HepG2 (cell line): ENCODE measurements around the gene UPF3A. TPM values are rescaled to one million over a fixed set of nuclear protein-coding genes. Genes with fewer than 3 reads are reported as not detected.

Experiments used
- ATAC-seq: fragments of 200-7000 bp; cut with Tn5 transposase; 3 replicates; pipeline ENCODE4 v1.9.1; 2020; ENCODE audit warnings: mild to moderate bottlenecking, moderate library complexity
- BruUV-seq: library from RNA; stranded (reverse); fragments of 400-500 nt; replicated peaks from 2 replicates; lab custom pipeline; 2021; lab: Mats Ljungman, UMichigan
- CTCF ChIA-PET: fragments of 300-600 bp; formaldehyde crosslinking; extraction: SDS; loops from one replicate; lab custom pipeline; 2021; ENCODE audit warnings: low total read pairs, inconsistent platforms, low intra/inter-chr PET ratio; lab: Yijun Ruan, JAX
- POLR2A ChIA-PET: fragments of 350-600 bp; sonication (Branson Sonifier 250); formaldehyde crosslinking; loops from one replicate; lab custom pipeline; 2020; ENCODE audit warnings: antibody characterized with exemption, inconsistent platforms; lab: Yijun Ruan, JAX
- DNase-seq: peaks from one replicate; pipeline ENCODE4 v3.0.0-alpha.2; 2015; ENCODE audit warnings: low spot score
- FAIRE-seq: peaks from 3 replicates; lab custom pipeline; 2011; peaks lifted over from hg19 to GRCh38; lab: Jason Lieb, UNC
- H2AFZ ChIP-seq: one replicate; pipeline ENCODE4 v1.6.1; 2011; ENCODE audit warnings: low read length, inconsistent platforms
- H3K27ac ChIP-seq: fragments of 300-600 bp; 3 replicates; pipeline ENCODE4 v1.8.0; 2011; ENCODE audit warnings: mixed run types, mild to moderate bottlenecking, mixed read lengths, low read length, inconsistent platforms; ENCODE audit not compliant: insufficient read depth; ENCODE audit errors: extremely low read length
- H3K27me3 ChIP-seq, 2 experiments: fragments of 200-600 bp in 1 of 2; 2 replicates in 1 of 2; 3 replicates in 1 of 2; pipeline versions ENCODE4 v1.6.0 to v1.8.0; 2011; ENCODE audit warnings: low read length in 2 of 2, mild to moderate bottlenecking in 2 of 2, moderate library complexity in 2 of 2, inconsistent platforms in 1 of 2; ENCODE audit not compliant: insufficient read depth in 2 of 2, control insufficient read depth in 1 of 2
- H3K36me3 ChIP-seq, 2 experiments: fragments of 200-600 bp in 1 of 2; replicated peaks in 1 of 2; 2 replicates in 1 of 2; 3 replicates in 1 of 2; pipeline versions ENCODE4 v1.5.1 to v1.8.0; 2011; ENCODE audit warnings: low read length in 2 of 2, inconsistent platforms in 1 of 2; ENCODE audit not compliant: insufficient read depth in 2 of 2, control insufficient read depth in 1 of 2
- H3K4me1 ChIP-seq: 2 replicates; pipeline ENCODE4 v1.5.1; 2012; ENCODE audit warnings: low read length, inconsistent platforms; ENCODE audit not compliant: insufficient read depth
- H3K4me2 ChIP-seq: 2 replicates; pipeline ENCODE4 v1.6.0; 2011; ENCODE audit warnings: low read depth, low read length, inconsistent platforms
- H3K4me3 ChIP-seq, 3 experiments: fragments of 200-600 bp in 1 of 3; sonication (generic), shearing (Covaris generic) in 1 of 3; replicated peaks in 1 of 3; 2 replicates each; pipeline ENCODE4 v1.5.1; 2011 to 2016; ENCODE audit warnings: low read length in 3 of 3, inconsistent platforms in 2 of 3, low read depth in 2 of 3, mild to moderate bottlenecking in 2 of 3, control low read depth in 1 of 3, mixed read lengths in 1 of 3; ENCODE audit not compliant: insufficient read depth in 1 of 3
- H3K79me2 ChIP-seq: one replicate; pipeline ENCODE4 v1.6.1; 2011; ENCODE audit warnings: low read length, inconsistent platforms; ENCODE audit not compliant: insufficient read depth
- H3K9ac ChIP-seq: 2 replicates; pipeline ENCODE4 v1.6.0; 2011; ENCODE audit warnings: mild to moderate bottlenecking, low read depth, low read length, inconsistent platforms; ENCODE audit not compliant: insufficient read depth
- H3K9me3 ChIP-seq: 2 replicates; pipeline ENCODE4 v1.5.1; 2012; ENCODE audit warnings: mild to moderate bottlenecking, low read length
- H4K20me1 ChIP-seq: 2 replicates; pipeline ENCODE4 v1.6.0; 2011; ENCODE audit warnings: inconsistent platforms, mild to moderate bottlenecking, low read length, moderate library complexity; ENCODE audit not compliant: insufficient read depth
- BHLHE40 ChIP-seq: IDR thresholded peaks from 2 replicates; pipeline ENCODE4 v1.6.1; 2011; ENCODE audit warnings: low read length, improper control_type of control experiment
- CEBPB ChIP-seq: IDR thresholded peaks from 2 replicates; pipeline ENCODE4 v1.6.1; 2011; ENCODE audit warnings: low read depth, low read length, improper control_type of control experiment, borderline replicate concordance
- ETV6 ChIP-seq: sonication (generic); formaldehyde crosslinking; conservative IDR thresholded peaks from 2 replicates; pipeline ENCODE4 v1.4.0; 2020; ENCODE audit warnings: missing genetic modification reagents
- FOXK1 ChIP-seq: sonication (generic); formaldehyde crosslinking; IDR thresholded peaks from 2 replicates; pipeline ENCODE4 v1.4.0; 2020; ENCODE audit warnings: low read depth, missing genetic modification reagents, borderline replicate concordance
- MTF1 ChIP-seq: sonication (generic); formaldehyde crosslinking; IDR thresholded peaks from 2 replicates; pipeline ENCODE4 v1.5.0; 2020; ENCODE audit warnings: missing genetic modification reagents
- MYC ChIP-seq: sonication (generic); formaldehyde crosslinking; IDR thresholded peaks from 2 replicates; pipeline ENCODE4 v1.9.0; 2021; ENCODE audit warnings: missing genetic modification reagents, borderline replicate concordance
- PAF1 ChIP-seq: IDR thresholded peaks from 2 replicates; pipeline ENCODE4 v1.6.1; 2016; ENCODE audit warnings: missing genetic modification reagents, missing compliant biosample characterization
- PHF20 ChIP-seq: sonication (generic); formaldehyde crosslinking; IDR thresholded peaks from 2 replicates; pipeline ENCODE4 v1.5.0; 2020; ENCODE audit warnings: mild to moderate bottlenecking, missing genetic modification reagents
- RBFOX2 ChIP-seq: fragments of 200-400 bp; formaldehyde crosslinking; IDR thresholded peaks from 2 replicates; pipeline ENCODE4 v1.6.1; 2017; ENCODE audit warnings: low read depth, mild to moderate bottlenecking, low read length
- SRY ChIP-seq: sonication (generic); formaldehyde crosslinking; IDR thresholded peaks from 2 replicates; pipeline ENCODE4 v1.8.0; 2022; ENCODE audit warnings: mild to moderate bottlenecking, missing genetic modification reagents
- ZNF572 ChIP-seq: sonication (generic); formaldehyde crosslinking; IDR thresholded peaks from 2 replicates; pipeline ENCODE4 v1.5.1; 2020; ENCODE audit warnings: mild to moderate bottlenecking, missing genetic modification reagents
- ZNF780A ChIP-seq: sonication (generic); formaldehyde crosslinking; IDR thresholded peaks from 2 replicates; pipeline ENCODE4 v1.8.0; 2022; ENCODE audit warnings: mild to moderate bottlenecking, missing genetic modification reagents, moderate library complexity
- WGBS: methylation state at CpG from one replicate; pipeline ENCODE4 v1.1.6; 2017; ENCODE audit warnings: low lambda C conversion rate; 5-methylcytosine and 5-hydroxymethylcytosine counted together
- in situ Hi-C: cut with HindIII; loops from 2 replicates; pipeline ENCODE4 v1.10.0; 2017; ENCODE audit warnings: low pct_unique_long_range_greater_than_20kb; ENCODE audit not compliant: extremely low pct_ligation_motif_present
- intact Hi-C: fragments of 100-400 bp; cut with micrococcal nuclease; formaldehyde crosslinking; loops from one replicate; pipeline ENCODE4 v1.10.0; 2022; ENCODE audit not compliant: unreplicated experiment
- polyA plus RNA-seq, 8 experiments: library from polyadenylated mRNA; depleted of rRNA in 3 of 8; stranded (reverse) in 7 of 8; unstranded in 1 of 8; fragments of >200 nt; fragmentation: Illumina TruSeq in 4 of 8; extraction: Trizol in 4 of 8; gene quantifications; 2 replicates each; pipeline versions ENCODE4 v1.2.1 to v1.2.3, GENCODE V29; 2011 to 2016; ENCODE audit warnings: low read depth in 4 of 8, missing spikeins in 1 of 8, mixed read lengths in 1 of 8; ENCODE audit not compliant: insufficient read depth in 1 of 8
- total RNA-seq, 5 experiments: library from RNA; depleted of rRNA; stranded (reverse); fragments of >200 nt; fragmentation: Illumina TruSeq; extraction: Trizol; gene quantifications; 2 replicates each; pipeline ENCODE4 v1.2.3, GENCODE V29; 2016; ENCODE audit warnings: low read depth in 1 of 5
- TF ChIP-seq, protein P1 (sequence below): sonication (generic); formaldehyde crosslinking; IDR thresholded peaks from 2 replicates; pipeline ENCODE4 v1.4.0; 2020; ENCODE audit warnings: missing genetic modification reagents, low read depth, mild to moderate bottlenecking, borderline replicate concordance
- TF ChIP-seq, protein P2 (sequence below): sonication (generic); formaldehyde crosslinking; IDR thresholded peaks from 2 replicates; pipeline ENCODE4 v1.8.1; 2023; ENCODE audit warnings: mild to moderate bottlenecking, missing genetic modification reagents
- TF ChIP-seq, protein P3 (sequence below): sonication (generic); formaldehyde crosslinking; IDR thresholded peaks from 2 replicates; pipeline ENCODE4 v1.4.0; 2020; ENCODE audit warnings: missing genetic modification reagents

Gene UPF3A
- total and polyA plus RNA-seq, 2 of the 13 experiments (the other 11 are each of a cell fraction or from before 2014, with no cell fraction given), result 60.2 to 63.8 TPM

DNA sequence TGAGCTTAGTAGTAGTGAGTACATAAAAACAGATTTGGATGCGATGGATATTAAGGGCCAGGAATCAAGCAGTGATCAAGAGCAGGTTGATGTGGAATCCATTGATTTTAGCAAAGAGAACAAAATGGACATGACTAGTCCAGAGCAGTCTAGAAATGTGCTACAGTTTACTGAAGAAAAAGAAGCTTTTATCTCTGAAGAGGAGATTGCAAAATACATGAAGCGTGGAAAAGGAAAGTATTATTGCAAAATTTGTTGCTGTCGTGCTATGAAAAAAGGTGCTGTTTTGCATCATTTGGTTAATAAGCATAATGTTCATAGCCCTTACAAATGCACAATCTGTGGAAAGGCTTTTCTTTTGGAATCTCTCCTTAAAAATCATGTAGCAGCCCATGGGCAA, 44.3 kb downstream of the UPF3A start:
- no TSS peak for BruUV-seq
- no peak overlapping the region for H3K9ac ChIP-seq
- H3K4me3 ChIP-seq, result no peak overlapping the region
- intact Hi-C loops, result no loop called here
- H3K27me3 ChIP-seq, result no peaks in the 10 kb centered on the region
- H4K20me1 ChIP-seq, result no peaks in the 10 kb centered on the region
- WGBS, result 99% methylated on average over 3 of the region's 3 CpGs
- in situ Hi-C loops, result no loop called here
- DNase-seq, result no peak
- H3K4me1 ChIP-seq, result no peaks in the 10 kb centered on the region
- H3K79me2 ChIP-seq, result no peaks in the 10 kb centered on the region
- H3K9me3 ChIP-seq, result no peaks in the 10 kb centered on the region
- POLR2A ChIA-PET, result interaction anchor here (1.4 kb wide), 1 partner anchor 44 kb away, joined by 3 read pairs; the partner anchor contains the start of gene UPF3A
- H3K27ac ChIP-seq, result no peak overlapping the region
- no peak overlapping the region for H3K4me2 ChIP-seq
- no peak overlapping the region for H2AFZ ChIP-seq
- peaks cover 16 to 51% of the 10 kb centered on the region in 2 experiments for H3K36me3 ChIP-seq
- no peak for ATAC-seq
- TF ChIP-seq CEBPB (no peak), ZNF780A (CRISPR knock-in tag) (no peak), SRY (CRISPR knock-in tag) (no peak), ZNF572 (CRISPR knock-in tag) (no peak), PAF1 (CRISPR knock-in tag) (no peak), RBFOX2 (0 out of 2 replicates have a peak, but pooled peaks have one; percentile 15)
- no peak for FAIRE-seq
- CTCF ChIA-PET, result no interaction called here

DNA sequence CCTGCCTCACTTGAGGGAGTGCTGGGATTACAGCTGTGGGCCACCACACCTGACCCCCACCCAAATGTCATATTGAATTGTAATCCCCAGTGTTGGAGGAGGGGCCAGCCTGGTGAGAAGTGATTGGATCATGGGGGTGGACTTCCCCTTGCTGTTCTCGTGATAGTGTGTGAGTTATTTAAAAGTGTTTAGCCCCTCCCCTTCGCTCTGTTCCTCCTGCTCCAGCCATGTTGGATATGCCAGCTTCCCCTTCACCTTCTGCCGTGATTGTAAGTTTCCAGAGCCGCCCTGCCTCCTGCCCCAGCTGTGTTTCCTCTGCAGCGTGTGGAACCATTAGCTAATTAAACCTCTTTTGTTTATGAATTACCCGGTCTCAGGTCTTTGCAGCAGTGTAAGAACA, 46.6 kb downstream of the UPF3A start:
- Histone ChIP-seq H3K4me1 (no peaks in the 10 kb centered on the region), H3K9ac (no peak overlapping the region), H4K20me1 (no peaks in the 10 kb centered on the region), H3K9me3 (no peaks in the 10 kb centered on the region), H3K27me3 (no peaks in the 10 kb centered on the region; a peak in 1 of 5 replicates), H3K4me3 (no peak overlapping the region), H3K36me3 (peaks cover 11 to 39% of the 10 kb centered on the region in 2 experiments), H3K27ac (no peak overlapping the region), H3K79me2 (no peaks in the 10 kb centered on the region), H2AFZ (no peak overlapping the region), H3K4me2 (no peak overlapping the region)
- intact Hi-C loops, result no loop called here
- in situ Hi-C loops, result no loop called here
- FAIRE-seq (no peak), DNase-seq (no peak), ATAC-seq (no peak)
- no peak for TF ChIP-seq MTF1 (CRISPR knock-in tag)
- TF ChIP-seq PHF20 (CRISPR knock-in tag), result no peak
- TF ChIP-seq, protein P1, sequence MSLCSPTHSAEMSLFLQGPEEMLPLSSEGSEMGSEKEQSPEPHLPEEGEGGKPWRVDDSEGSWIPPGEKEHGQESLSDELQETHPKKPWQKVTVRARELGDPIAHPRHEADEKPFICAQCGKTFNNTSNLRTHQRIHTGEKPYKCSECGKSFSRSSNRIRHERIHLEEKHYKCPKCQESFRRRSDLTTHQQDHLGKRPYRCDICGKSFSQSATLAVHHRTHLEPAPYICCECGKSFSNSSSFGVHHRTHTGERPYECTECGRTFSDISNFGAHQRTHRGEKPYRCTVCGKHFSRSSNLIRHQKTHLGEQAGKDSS, result no peak
- TF ChIP-seq ETV6 (CRISPR knock-in tag), result no peak
- TF ChIP-seq, protein P2, sequence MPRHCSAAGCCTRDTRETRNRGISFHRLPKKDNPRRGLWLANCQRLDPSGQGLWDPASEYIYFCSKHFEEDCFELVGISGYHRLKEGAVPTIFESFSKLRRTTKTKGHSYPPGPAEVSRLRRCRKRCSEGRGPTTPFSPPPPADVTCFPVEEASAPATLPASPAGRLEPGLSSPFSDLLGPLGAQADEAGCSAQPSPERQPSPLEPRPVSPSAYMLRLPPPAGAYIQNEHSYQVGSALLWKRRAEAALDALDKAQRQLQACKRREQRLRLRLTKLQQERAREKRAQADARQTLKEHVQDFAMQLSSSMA (CRISPR knock-in tag), result no peak
- TF ChIP-seq BHLHE40, result no peak
- no peak for TF ChIP-seq FOXK1 (CRISPR knock-in tag)
- TF ChIP-seq, protein P3, sequence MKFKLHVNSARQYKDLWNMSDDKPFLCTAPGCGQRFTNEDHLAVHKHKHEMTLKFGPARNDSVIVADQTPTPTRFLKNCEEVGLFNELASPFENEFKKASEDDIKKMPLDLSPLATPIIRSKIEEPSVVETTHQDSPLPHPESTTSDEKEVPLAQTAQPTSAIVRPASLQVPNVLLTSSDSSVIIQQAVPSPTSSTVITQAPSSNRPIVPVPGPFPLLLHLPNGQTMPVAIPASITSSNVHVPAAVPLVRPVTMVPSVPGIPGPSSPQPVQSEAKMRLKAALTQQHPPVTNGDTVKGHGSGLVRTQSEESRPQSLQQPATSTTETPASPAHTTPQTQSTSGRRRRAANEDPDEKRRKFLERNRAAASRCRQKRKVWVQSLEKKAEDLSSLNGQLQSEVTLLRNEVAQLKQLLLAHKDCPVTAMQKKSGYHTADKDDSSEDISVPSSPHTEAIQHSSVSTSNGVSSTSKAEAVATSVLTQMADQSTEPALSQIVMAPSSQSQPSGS (CRISPR knock-in tag), result no peak
- no peak for TF ChIP-seq MYC (CRISPR knock-in tag)
- 96% methylated on average over 6 of the region's 6 CpGs for WGBS
- no TSS peak for BruUV-seq
- ChIA-PET CTCF (no interaction called here), POLR2A (no interaction called here)
